GM23248 (cell line): ENCODE measurements around the gene RAB3GAP1. TPM values are rescaled to one million over a fixed set of nuclear protein-coding genes. Genes with fewer than 3 reads are reported as not detected.

Experiments
- DNase-seq: peaks from one replicate; pipeline ENCODE4 v3.0.0-alpha.2; 2015
- H2AFZ ChIP-seq: fragments of 200-600 bp; sonication (generic); 2 replicates; pipeline ENCODE4 v1.6.1; 2016; ENCODE audit warnings: antibody characterized with exemption
- H3F3A ChIP-seq: fragments of 200-600 bp; sonication (generic); 2 replicates; pipeline ENCODE4 v1.6.1; 2016; ENCODE audit warnings: mild to moderate bottlenecking, antibody characterized with exemption, mixed run types; ENCODE audit not compliant: insufficient read depth
- H3K27ac ChIP-seq: fragments of 200-600 bp; sonication (generic); 2 replicates; pipeline ENCODE4 v1.5.1; 2016; ENCODE audit warnings: mild to moderate bottlenecking
- H3K27me3 ChIP-seq: fragments of 200-600 bp; sonication (generic); replicated peaks from 2 replicates; pipeline ENCODE4 v1.6.1; 2016; ENCODE audit warnings: mild to moderate bottlenecking; ENCODE audit not compliant: insufficient read depth
- H3K36me3 ChIP-seq: fragments of 200-600 bp; sonication (generic); 2 replicates; pipeline ENCODE4 v1.6.1; 2016; ENCODE audit warnings: low read depth, mild to moderate bottlenecking
- H3K4me1 ChIP-seq: fragments of 200-600 bp; sonication (generic); 2 replicates; pipeline ENCODE4 v1.6.1; 2016; ENCODE audit warnings: mild to moderate bottlenecking; ENCODE audit not compliant: insufficient read depth
- H3K4me2 ChIP-seq: fragments of 200-600 bp; sonication (generic); one replicate; pipeline ENCODE4 v1.6.1; 2016; ENCODE audit warnings: mild to moderate bottlenecking; ENCODE audit not compliant: unreplicated experiment
- H3K4me3 ChIP-seq: fragments of 200-600 bp; sonication (generic); 2 replicates; pipeline ENCODE4 v1.5.1; 2016; ENCODE audit warnings: mild to moderate bottlenecking
- H3K79me2 ChIP-seq: fragments of 200-600 bp; sonication (generic); 2 replicates; pipeline ENCODE4 v1.6.1; 2016; ENCODE audit warnings: mild to moderate bottlenecking; ENCODE audit not compliant: insufficient read depth
- H3K9ac ChIP-seq: fragments of 200-600 bp; sonication (generic); 2 replicates; pipeline ENCODE4 v1.6.1; 2016; ENCODE audit warnings: mild to moderate bottlenecking
- H3K9me2 ChIP-seq: fragments of 200-600 bp; sonication (generic); 2 replicates; pipeline ENCODE4 v1.6.1; 2016; ENCODE audit warnings: mixed run types, mild to moderate bottlenecking, moderate library complexity; ENCODE audit not compliant: insufficient read depth
- H3K9me3 ChIP-seq: fragments of 200-600 bp; sonication (generic); one replicate; pipeline ENCODE4 v1.6.1; 2017; ENCODE audit warnings: low read depth
- H4K20me1 ChIP-seq: fragments of 200-600 bp; sonication (generic); 2 replicates; pipeline ENCODE4 v1.6.0; 2016; ENCODE audit not compliant: insufficient read depth
- EZH2 ChIP-seq: fragments of 200-600 bp; sonication (generic); IDR thresholded peaks from 2 replicates; pipeline ENCODE4 v1.6.1; 2018; ENCODE audit warnings: antibody characterized with exemption, mild to moderate bottlenecking; ENCODE audit not compliant: insufficient read depth, poor library complexity, severe bottlenecking
- EZH2phosphoT487 ChIP-seq: fragments of 200-600 bp; sonication (generic); IDR thresholded peaks from 2 replicates; pipeline ENCODE4 v1.6.1; 2018; ENCODE audit warnings: antibody characterized with exemption, moderate library complexity, mild to moderate bottlenecking, low read depth; ENCODE audit not compliant: insufficient read depth
- WGBS, 2 experiments: methylation state at CpG; one replicate each; pipeline ENCODE4 v1.1.6; 2015 to 2017; ENCODE audit warnings: low lambda C conversion rate in 2 of 2, low coverage in 1 of 2; ENCODE audit errors: missing lambda C conversion rate in 2 of 2; 5-methylcytosine and 5-hydroxymethylcytosine counted together
- in situ Hi-C: fragments of 300-500 bp; cut with MboI; formaldehyde crosslinking; loops from 2 replicates; pipeline ENCODE4 v1.15.0; 2020
- polyA plus RNA-seq: library from polyadenylated mRNA; unstranded; fragments of >200 nt; fragmentation: Nextera tagmentation; extraction: Ambion mirVana; gene quantifications from 2 replicates; pipeline ENCODE4 v1.2.1, GENCODE V29; 2016
- total RNA-seq: library from RNA; depleted of rRNA; stranded (reverse); fragments of >200 nt; shearing (Covaris generic); gene quantifications from 2 replicates; pipeline ENCODE4 v1.2.3, GENCODE V29; 2014

Gene RAB3GAP1
- total and polyA plus RNA-seq, 2 experiments from 2014 or later, result 35.5 to 72.1 TPM

GRCh38 chr2:135059577-135059976, 7.5 kb downstream of the RAB3GAP1 start:
- H4K20me1 ChIP-seq, result no peaks in the 10 kb centered on the region
- H3K27me3 ChIP-seq, result no peaks in the 10 kb centered on the region
- H3K79me2 ChIP-seq, result peaks cover 93% of the 10 kb centered on the region
- no peak overlapping the region for H3K4me2 ChIP-seq
- H2AFZ ChIP-seq, result no peak overlapping the region
- in situ Hi-C loops, result no loop called here
- peaks cover 17% of the 10 kb centered on the region for H3F3A ChIP-seq
- H3K27ac ChIP-seq, result no peak overlapping the region
- no peak overlapping the region for H3K9ac ChIP-seq
- peaks cover 27% of the 10 kb centered on the region for H3K4me1 ChIP-seq
- H3K36me3 ChIP-seq, result peaks cover 44% of the 10 kb centered on the region; the same call in 1 of the 2 replicates
- DNase-seq, result no peak
- H3K9me2 ChIP-seq, result no peaks in the 10 kb centered on the region
- H3K9me3 ChIP-seq, result no peaks in the 10 kb centered on the region
- TF ChIP-seq EZH2 (no peak), EZH2phosphoT487 (no peak)
- no peak overlapping the region for H3K4me3 ChIP-seq

- no peaks in the 10 kb centered on the region; the same call in 1 of the 2 replicates for H4K20me1 ChIP-seq
- TF ChIP-seq EZH2phosphoT487, result no peak
- TF ChIP-seq EZH2, result no peak
- no peak overlapping the region for H2AFZ ChIP-seq
- in situ Hi-C loops, result no loop called here
- H3K79me2 ChIP-seq, result peaks cover 100% of the 10 kb centered on the region
- no peaks in the 10 kb centered on the region for H3K27me3 ChIP-seq
- H3K4me1 ChIP-seq, result peaks cover 28% of the 10 kb centered on the region
- H3K4me3 ChIP-seq, result no peak overlapping the region
- no peaks in the 10 kb centered on the region for H3K9me2 ChIP-seq
- WGBS, 2 experiments, result 96 to 100% methylated on average over 1 of the region's 1 CpG
- no peak overlapping the region for H3K4me2 ChIP-seq
- H3K27ac ChIP-seq, result no peak overlapping the region
- DNase-seq, result no peak
- peaks cover 14% of the 10 kb centered on the region for H3F3A ChIP-seq
- peaks cover 40% of the 10 kb centered on the region; the same call in 1 of the 2 replicates for H3K36me3 ChIP-seq
- H3K9me3 ChIP-seq, result no peaks in the 10 kb centered on the region
- no peak overlapping the region for H3K9ac ChIP-seq
Measured at GRCh38 chr2:135063210-135063609, 11.1 kb downstream of the RAB3GAP1 start.

GRCh38 chr2:135064149-135064548, 12.1 kb downstream of the RAB3GAP1 start:
- Histone ChIP-seq H3F3A (peaks cover 14% of the 10 kb centered on the region), H4K20me1 (no peaks in the 10 kb centered on the region; the same call in 1 of the 2 replicates), H3K9ac (no peak overlapping the region), H2AFZ (no peak overlapping the region), H3K27me3 (no peaks in the 10 kb centered on the region), H3K27ac (no peak overlapping the region), H3K4me1 (peaks cover 24% of the 10 kb centered on the region), H3K4me3 (no peak overlapping the region), H3K9me3 (no peaks in the 10 kb centered on the region), H3K36me3 (peaks cover 33% of the 10 kb centered on the region; the same call in 1 of the 2 replicates), H3K9me2 (no peaks in the 10 kb centered on the region), H3K79me2 (peaks cover 100% of the 10 kb centered on the region), H3K4me2 (no peak overlapping the region)
- no peak for TF ChIP-seq EZH2phosphoT487
- no peak for TF ChIP-seq EZH2
- 100% methylated on average over 2 of the region's 2 CpGs for WGBS, 2 experiments
- no peak for DNase-seq
- in situ Hi-C loops, result no loop called here

- Histone ChIP-seq H3K9me3 (no peaks in the 10 kb centered on the region), H3F3A (peaks cover 14% of the 10 kb centered on the region), H3K4me1 (peaks cover 33% of the 10 kb centered on the region), H3K9me2 (no peaks in the 10 kb centered on the region), H3K4me2 (peak overlapping the region; percentile 59), H2AFZ (no peak overlapping the region), H3K27ac (peak overlapping the region; percentile 76), H4K20me1 (peaks cover 4% of the 10 kb centered on the region; the same call in 1 of the 2 replicates), H3K27me3 (no peaks in the 10 kb centered on the region), H3K4me3 (0 out of 2 replicates have a peak overlapping the region, but pooled peaks have one; percentile 0), H3K9ac (peak overlapping the region; percentile 35; the same call in 1 of the 2 replicates), H3K79me2 (peaks cover 100% of the 10 kb centered on the region), H3K36me3 (peaks cover 29% of the 10 kb centered on the region; the same call in 1 of the 2 replicates)
- in situ Hi-C loops, result no loop called here
- TF ChIP-seq EZH2phosphoT487, result no peak
- no peak for TF ChIP-seq EZH2
- peak; percentile 68 for DNase-seq
- WGBS, 2 experiments, result 2 to 4% methylated on average over 1 of the region's 1 CpG
Measured at GRCh38 chr2:135066710-135067109, 14.6 kb downstream of the RAB3GAP1 start.
